Coronary artery (tissue), 2 donors: ENCODE results near the gene IGFBP1.

Source experiments
- DNase-seq: peaks from one replicate; pipeline ENCODE4 v3.0.0-alpha.2; 2017; ENCODE audit warnings: low spot score
- H3K27ac ChIP-seq, 2 donors: fragments of 200-600 bp; sonication (generic); one replicate each; pipeline ENCODE4 v1.5.1; 2016 to 2019
- H3K4me3 ChIP-seq: fragments of 200-600 bp; sonication (generic); 2 replicates; pipeline ENCODE4 v1.5.1; 2016; ENCODE audit warnings: mild to moderate bottlenecking, moderate library complexity
- TF ChIP-seq, protein P1 (sequence below): fragments of 200-600 bp; sonication (generic); IDR thresholded peaks from one replicate; pipeline ENCODE4 v1.5.1; 2019; ENCODE audit warnings: antibody characterized with exemption

The IGFBP1 gene

DNA sequence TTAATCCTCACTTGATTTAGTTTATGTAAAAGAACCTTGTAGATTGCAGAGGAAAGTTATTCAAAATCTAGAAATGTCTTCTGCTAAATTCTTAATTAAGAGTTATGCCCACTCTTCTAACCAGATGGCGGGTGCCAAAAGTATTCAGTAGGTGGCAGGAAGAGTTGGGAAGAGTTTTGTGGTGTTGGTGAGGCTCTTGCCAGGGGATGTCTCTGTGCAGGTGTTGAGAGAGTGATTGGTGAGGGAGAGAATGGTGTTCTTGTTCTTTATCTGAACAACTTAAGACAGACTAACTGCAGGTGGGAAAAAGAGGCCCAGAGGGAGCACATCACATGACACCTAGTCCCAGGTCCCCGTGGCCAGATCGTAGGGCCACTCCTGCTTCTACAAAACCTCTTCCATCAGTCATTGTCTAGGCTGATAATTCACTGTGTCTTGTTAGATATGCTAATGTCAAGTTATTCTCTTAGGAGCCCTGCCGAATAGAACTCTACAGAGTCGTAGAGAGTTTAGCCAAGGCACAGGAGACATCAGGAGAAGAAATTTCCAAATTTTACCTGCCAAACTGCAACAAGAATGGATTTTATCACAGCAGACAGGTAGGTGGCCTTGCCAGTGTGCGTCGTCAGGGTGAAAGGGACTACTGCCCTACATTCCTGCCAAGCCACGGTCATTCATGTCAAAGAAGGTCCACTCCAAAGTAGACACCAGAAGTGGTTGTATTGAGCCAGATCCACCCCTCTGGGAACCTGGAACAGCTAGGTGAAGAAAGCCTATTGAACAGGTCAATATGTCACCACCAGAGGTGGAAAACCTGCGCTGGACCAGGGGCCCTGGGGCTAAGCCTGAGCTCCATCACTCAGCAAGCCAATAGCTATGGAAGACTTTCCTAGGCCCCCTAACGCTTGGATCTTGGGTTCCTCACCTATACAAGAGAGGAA is 3.4 kb downstream of the IGFBP1 start:
- TF ChIP-seq, protein P1, sequence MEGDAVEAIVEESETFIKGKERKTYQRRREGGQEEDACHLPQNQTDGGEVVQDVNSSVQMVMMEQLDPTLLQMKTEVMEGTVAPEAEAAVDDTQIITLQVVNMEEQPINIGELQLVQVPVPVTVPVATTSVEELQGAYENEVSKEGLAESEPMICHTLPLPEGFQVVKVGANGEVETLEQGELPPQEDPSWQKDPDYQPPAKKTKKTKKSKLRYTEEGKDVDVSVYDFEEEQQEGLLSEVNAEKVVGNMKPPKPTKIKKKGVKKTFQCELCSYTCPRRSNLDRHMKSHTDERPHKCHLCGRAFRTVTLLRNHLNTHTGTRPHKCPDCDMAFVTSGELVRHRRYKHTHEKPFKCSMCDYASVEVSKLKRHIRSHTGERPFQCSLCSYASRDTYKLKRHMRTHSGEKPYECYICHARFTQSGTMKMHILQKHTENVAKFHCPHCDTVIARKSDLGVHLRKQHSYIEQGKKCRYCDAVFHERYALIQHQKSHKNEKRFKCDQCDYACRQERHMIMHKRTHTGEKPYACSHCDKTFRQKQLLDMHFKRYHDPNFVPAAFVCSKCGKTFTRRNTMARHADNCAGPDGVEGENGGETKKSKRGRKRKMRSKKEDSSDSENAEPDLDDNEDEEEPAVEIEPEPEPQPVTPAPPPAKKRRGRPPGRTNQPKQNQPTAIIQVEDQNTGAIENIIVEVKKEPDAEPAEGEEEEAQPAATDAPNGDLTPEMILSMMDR: no peak
- H3K4me3 ChIP-seq: no peak overlapping the region
- DNase-seq: peak; percentile 56
- no peak overlapping the region for H3K27ac ChIP-seq

DNA sequence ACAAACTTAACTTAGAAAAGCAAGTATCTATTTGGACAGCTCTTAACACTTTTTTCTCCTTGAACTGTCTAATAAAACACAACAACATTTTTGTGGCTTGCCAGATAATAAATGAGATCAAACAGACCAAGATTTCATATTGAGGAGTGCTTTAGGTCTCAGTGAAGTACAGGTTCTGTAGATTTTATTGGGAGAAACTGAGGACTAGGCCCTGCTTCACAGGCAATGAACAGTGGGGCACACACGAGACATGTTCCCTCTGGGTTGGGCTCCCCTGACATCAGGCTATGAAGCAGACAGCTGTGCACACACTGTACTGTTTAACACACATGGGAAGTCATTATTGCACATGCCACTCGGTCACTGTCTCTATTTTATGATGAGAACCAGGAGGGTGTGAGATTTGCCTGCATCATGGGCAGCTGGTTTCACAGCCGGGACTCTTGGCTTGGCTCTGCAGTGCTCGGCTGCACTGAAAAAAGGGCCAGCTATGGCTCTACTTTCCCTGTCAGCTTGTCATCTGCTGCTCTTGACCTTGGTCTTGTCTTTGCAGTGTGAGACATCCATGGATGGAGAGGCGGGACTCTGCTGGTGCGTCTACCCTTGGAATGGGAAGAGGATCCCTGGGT is 4.2 kb downstream of the IGFBP1 start:
- TF ChIP-seq, protein P1: no peak
- Histone ChIP-seq H3K27ac (no peak overlapping the region), H3K4me3 (no peak overlapping the region)
- peak; percentile 43 for DNase-seq

DNA sequence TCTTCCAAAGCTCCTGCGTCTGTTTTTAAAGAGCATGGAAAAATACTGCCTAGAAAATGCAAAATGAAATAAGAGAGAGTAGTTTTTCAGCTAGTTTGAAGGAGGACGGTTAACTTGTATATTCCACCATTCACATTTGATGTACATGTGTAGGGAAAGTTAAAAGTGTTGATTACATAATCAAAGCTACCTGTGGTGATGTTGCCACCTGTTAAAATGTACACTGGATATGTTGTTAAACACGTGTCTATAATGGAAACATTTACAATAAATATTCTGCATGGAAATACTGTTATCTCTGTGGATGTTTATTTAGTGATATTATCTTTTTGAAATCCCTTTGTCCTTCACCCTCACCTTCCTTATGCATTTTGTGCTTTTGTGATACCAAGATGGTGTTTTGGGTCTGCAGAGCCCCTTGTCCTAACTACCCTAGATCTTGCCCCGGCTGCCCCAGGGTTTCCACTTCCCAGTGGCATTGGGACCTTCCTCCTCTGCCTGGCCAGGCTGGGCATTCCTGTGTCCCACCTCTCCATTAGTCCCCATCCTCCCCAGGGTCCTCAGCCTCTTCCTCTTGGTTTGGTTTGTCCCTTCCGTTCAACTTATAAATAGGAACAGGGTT is 5.2 kb downstream of the IGFBP1 start:
- TF ChIP-seq, protein P1: no peak
- no peak overlapping the region for H3K4me3 ChIP-seq
- peak; percentile 40 for DNase-seq
- H3K27ac ChIP-seq: no peak overlapping the region

DNA sequence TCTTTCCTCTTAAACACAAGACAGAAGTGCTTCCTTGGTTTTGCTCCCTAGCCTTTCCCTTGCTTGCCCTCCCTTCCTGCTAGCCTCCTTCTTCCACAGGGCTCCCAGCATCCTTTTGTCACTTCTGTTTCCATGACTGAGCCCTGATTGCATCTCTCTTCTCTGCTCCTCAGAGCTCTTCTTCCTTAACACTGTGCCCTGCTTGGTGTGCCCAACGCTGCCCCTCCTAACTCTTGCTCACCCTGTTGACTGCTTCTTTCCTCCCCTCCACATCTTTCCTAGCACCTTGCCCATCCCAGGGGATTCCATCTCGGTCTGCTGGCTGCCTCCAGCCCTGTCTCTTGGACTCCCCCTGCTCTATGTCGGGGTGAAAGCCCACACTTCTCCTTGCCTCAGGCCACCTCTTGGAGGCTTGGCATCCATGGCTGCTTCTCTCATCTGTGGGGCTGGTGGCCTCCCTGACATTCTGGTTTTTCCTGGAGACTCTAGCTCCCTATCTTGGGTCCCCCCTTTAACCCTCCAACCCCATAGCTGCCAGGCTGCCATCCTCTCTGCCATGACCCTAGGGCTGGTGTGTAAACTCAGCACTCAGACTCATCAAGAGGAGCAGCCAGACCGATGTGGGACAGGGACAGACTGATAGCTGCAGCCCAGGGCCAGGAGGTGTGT is 5.8 kb downstream of the IGFBP1 start:
- no peak overlapping the region for H3K4me3 ChIP-seq
- peak; percentile 68 for DNase-seq
- no peak overlapping the region for H3K27ac ChIP-seq
- TF ChIP-seq, protein P1: no peak

DNA sequence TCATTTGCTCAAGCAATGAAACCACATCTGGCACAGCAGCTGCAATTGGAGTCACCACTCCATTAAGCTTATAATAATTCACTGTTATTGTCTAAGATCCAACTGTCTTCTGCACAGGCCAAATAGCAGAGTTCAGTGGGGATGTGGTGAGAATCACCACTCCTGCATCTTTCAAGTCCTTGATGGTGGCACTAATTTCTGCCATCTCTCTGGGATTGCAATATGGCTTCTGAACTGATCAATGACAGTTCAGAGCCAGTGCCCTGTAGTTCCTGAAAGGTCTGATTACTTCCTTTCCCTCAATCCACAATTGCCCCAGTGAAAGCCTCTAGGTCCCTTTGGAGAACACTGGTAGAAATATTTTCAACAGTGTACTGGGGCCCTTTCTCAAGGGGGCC is 6.4 kb downstream of the IGFBP1 start:
- TF ChIP-seq, protein P1: no peak
- no peak overlapping the region for H3K27ac ChIP-seq
- H3K4me3 ChIP-seq: no peak overlapping the region
- DNase-seq: peak; percentile 21

DNA sequence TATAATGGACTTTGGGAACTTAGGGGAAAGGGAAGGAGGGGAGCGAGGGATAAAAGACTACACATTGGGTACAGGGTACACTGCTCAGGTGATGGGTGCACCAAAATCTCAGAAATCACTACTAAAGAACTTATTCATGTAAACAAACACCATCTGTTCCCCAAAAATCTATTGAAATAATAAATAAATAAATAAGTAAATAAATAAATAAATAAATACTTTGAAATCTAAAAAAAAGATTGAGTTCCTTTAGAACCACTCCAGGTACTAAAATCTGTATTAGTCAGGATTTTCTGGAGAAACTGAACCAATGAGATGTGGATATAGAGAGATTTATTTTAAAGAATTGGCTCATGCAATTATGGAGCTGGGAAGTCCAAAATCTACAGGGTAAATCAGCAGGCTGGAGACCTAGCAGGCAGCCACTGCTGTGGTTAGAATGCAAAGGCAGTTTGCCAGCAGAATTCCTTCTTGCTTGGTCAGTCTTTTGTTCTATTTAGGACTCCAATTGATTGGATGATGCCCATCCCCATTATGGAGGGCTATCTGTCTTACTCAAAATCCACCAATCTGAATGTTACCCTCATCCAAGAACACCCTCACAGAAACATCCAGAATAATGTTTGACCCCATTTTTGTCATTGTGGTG is 8.9 kb downstream of the IGFBP1 start:
- Histone ChIP-seq H3K4me3 (no peak overlapping the region), H3K27ac (no peak overlapping the region)
- no peak for DNase-seq
- TF ChIP-seq, protein P1: no peak
